ENCODE data around the gene METAP1D. TPM values are rescaled to one million over a fixed set of nuclear protein-coding genes. Genes with fewer than 3 reads are reported as not detected.

The METAP1D gene
- total RNA-seq, 1 donor from 2014 or later = 8.2 TPM

DNA sequence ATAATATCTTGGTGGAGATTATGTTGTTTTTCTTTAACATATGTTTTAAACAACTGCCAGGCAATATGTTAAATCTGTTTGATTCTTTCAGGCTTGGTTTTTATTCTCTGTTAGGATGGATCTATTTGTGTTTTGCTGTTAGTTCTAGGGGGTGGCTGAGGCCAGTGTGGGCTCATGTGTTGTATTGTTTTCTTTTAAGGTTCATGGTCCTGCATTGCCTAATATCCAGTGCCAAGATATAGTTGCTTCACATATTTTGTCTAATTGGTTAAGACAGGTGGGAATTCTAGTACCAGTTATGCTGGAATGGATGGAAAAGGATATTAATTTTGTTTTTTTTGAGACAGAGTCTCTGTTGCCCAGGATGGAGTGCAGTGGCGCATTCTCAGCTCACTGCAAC is 7.6 kb downstream of the METAP1D start:
- peaks cover 2% of the 10 kb centered on the region for H3K27me3 Mint-ChIP-seq (ENCODE audit: insufficient read depth, low read depth)
- Histone ChIP-seq H3K4me1 (no peaks in the 10 kb centered on the region), H2AFZ (replicated peaks) (no peak overlapping the region), H4K20me1 (ENCODE audit: low read depth) (no peaks in the 10 kb centered on the region), H3K4me3 (no peak overlapping the region), H3K9me3 (ENCODE audit: low read depth) (no peaks in the 10 kb centered on the region), H3K4me2 (no peak overlapping the region), H3K9ac (no peak overlapping the region), H3K27me3 (no peaks in the 10 kb centered on the region), H3F3A (ENCODE audit: low read depth) (no peaks in the 10 kb centered on the region), H3K79me2 (ENCODE audit: low read depth) (no peaks in the 10 kb centered on the region), H3K27ac (no peak overlapping the region), H3K36me3 (no peaks in the 10 kb centered on the region)
- TF ChIP-seq EZH2 (IDR thresholded peaks at IDR 0.05) = no peak
- H3K27ac Mint-ChIP-seq = no peak overlapping the region
- no peak for DNase-seq (ENCODE audit: low spot score)
- H3K4me1 Mint-ChIP-seq = peaks cover 3% of the 10 kb centered on the region
- no peak overlapping the region for H3K4me3 Mint-ChIP-seq
- peaks cover 2% of the 10 kb centered on the region for H3K9me3 Mint-ChIP-seq
- peaks cover 5% of the 10 kb centered on the region for H3K36me3 Mint-ChIP-seq

DNA sequence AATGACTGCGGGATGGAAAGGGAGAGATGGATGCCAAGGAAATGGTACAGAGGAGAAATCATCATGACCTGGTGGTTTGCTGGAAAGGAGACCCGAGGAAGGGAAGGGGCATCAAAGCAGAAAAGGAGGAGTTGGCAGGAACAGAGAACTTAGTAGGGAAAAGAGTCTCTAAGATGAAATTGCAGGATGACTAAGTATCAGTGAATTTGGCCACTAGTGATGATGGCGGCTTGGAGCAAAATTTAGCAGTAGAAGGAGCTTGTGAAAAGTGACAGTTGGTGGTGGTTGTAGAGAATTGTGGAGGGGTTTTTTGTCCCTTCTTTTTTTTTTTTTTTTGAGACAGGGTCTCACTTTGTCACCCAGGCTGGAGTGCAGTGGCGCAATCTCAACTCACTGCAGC is 10.1 kb downstream of the METAP1D start:
- Mint-ChIP-seq H3K27ac (no peak overlapping the region), H3K36me3 (peaks cover 3% of the 10 kb centered on the region), H3K27me3 (ENCODE audit: insufficient read depth, low read depth) (peaks cover 2% of the 10 kb centered on the region), H3K4me3 (no peak overlapping the region), H3K4me1 (peaks cover 15% of the 10 kb centered on the region), H3K9me3 (peaks cover 2% of the 10 kb centered on the region)
- TF ChIP-seq, protein P1, sequence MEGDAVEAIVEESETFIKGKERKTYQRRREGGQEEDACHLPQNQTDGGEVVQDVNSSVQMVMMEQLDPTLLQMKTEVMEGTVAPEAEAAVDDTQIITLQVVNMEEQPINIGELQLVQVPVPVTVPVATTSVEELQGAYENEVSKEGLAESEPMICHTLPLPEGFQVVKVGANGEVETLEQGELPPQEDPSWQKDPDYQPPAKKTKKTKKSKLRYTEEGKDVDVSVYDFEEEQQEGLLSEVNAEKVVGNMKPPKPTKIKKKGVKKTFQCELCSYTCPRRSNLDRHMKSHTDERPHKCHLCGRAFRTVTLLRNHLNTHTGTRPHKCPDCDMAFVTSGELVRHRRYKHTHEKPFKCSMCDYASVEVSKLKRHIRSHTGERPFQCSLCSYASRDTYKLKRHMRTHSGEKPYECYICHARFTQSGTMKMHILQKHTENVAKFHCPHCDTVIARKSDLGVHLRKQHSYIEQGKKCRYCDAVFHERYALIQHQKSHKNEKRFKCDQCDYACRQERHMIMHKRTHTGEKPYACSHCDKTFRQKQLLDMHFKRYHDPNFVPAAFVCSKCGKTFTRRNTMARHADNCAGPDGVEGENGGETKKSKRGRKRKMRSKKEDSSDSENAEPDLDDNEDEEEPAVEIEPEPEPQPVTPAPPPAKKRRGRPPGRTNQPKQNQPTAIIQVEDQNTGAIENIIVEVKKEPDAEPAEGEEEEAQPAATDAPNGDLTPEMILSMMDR (IDR thresholded peaks at IDR 0.05) = no peak
- no peak for TF ChIP-seq EZH2phosphoT487 (IDR thresholded peaks at IDR 0.05)
- TF ChIP-seq EZH2 (IDR thresholded peaks at IDR 0.05) = no peak
- Histone ChIP-seq H3K4me3 (no peak overlapping the region), H3K9me3 (ENCODE audit: low read depth) (no peaks in the 10 kb centered on the region), H2AFZ (replicated peaks) (no peak overlapping the region), H3K79me2 (ENCODE audit: low read depth) (no peaks in the 10 kb centered on the region), H3K27me3 (no peaks in the 10 kb centered on the region), H3K4me1 (no peaks in the 10 kb centered on the region), H3K36me3 (no peaks in the 10 kb centered on the region), H4K20me1 (ENCODE audit: low read depth) (no peaks in the 10 kb centered on the region), H3K27ac (no peak overlapping the region), H3F3A (ENCODE audit: low read depth) (no peaks in the 10 kb centered on the region), H3K9ac (no peak overlapping the region), H3K4me2 (no peak overlapping the region)
- no peak for DNase-seq (ENCODE audit: low spot score)

DNA sequence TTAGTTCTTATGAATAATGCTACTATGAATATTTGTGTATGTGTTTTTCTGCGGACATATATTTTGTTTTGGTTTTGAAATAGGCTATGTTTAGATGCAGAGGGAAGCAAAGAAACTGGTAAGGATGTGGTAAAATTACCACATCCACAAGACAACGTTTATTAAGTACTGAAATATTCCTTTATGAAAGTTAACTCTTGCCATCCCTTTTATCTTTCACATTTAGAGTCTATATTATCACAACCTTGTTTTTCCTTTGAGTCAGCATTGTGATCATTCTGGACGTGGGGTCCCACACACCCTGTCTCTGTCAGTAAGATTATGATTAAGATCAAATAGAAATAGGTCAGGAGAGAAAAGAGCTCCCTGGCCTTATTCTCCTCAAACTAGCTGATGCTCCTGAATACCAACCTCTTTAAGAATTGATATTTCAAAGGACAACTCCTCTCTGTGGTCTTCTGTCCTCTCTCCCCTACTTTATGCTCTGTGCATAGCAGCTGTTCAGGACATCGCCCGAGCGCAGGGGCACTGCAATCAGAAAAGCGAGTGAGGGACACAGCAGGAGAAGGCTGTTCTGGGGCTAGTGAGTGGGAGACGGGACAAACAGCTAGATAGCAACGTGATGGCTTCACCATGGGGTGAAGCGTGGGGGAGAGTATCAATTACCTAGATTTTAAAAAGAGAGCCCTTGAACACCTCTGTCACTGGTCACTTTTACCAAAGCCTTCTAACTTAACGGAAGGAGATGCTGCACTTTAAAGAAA is 12.2 kb downstream of the METAP1D start:
- H3K27ac ChIP-seq = no peak overlapping the region
- Mint-ChIP-seq H3K27me3 (ENCODE audit: insufficient read depth, low read depth) (peaks cover 2% of the 10 kb centered on the region), H3K4me1 (peaks cover 15% of the 10 kb centered on the region), H3K4me3 (no peak overlapping the region), H3K9me3 (no peaks in the 10 kb centered on the region), H3K27ac (no peak overlapping the region), H3K36me3 (no peaks in the 10 kb centered on the region)
- no peak for DNase-seq (ENCODE audit: low spot score)
- no peaks in the 10 kb centered on the region for H3K4me1 ChIP-seq
- H3K79me2 ChIP-seq (ENCODE audit: low read depth) = no peaks in the 10 kb centered on the region
- no peaks in the 10 kb centered on the region for H3K36me3 ChIP-seq
- H3F3A ChIP-seq (ENCODE audit: low read depth) = no peaks in the 10 kb centered on the region
- H3K9me3 ChIP-seq (ENCODE audit: low read depth) = no peaks in the 10 kb centered on the region
- no peak for TF ChIP-seq EZH2 (IDR thresholded peaks at IDR 0.05)
- TF ChIP-seq, protein P1 (IDR thresholded peaks at IDR 0.05) = no peak
- no peak for TF ChIP-seq EZH2phosphoT487 (IDR thresholded peaks at IDR 0.05)
- H3K4me2 ChIP-seq = no peak overlapping the region
- H3K27me3 ChIP-seq = no peaks in the 10 kb centered on the region
- H2AFZ ChIP-seq (replicated peaks) = no peak overlapping the region
- H3K9ac ChIP-seq = no peak overlapping the region
- H4K20me1 ChIP-seq (ENCODE audit: low read depth) = no peaks in the 10 kb centered on the region
- H3K4me3 ChIP-seq = no peak overlapping the region

DNA sequence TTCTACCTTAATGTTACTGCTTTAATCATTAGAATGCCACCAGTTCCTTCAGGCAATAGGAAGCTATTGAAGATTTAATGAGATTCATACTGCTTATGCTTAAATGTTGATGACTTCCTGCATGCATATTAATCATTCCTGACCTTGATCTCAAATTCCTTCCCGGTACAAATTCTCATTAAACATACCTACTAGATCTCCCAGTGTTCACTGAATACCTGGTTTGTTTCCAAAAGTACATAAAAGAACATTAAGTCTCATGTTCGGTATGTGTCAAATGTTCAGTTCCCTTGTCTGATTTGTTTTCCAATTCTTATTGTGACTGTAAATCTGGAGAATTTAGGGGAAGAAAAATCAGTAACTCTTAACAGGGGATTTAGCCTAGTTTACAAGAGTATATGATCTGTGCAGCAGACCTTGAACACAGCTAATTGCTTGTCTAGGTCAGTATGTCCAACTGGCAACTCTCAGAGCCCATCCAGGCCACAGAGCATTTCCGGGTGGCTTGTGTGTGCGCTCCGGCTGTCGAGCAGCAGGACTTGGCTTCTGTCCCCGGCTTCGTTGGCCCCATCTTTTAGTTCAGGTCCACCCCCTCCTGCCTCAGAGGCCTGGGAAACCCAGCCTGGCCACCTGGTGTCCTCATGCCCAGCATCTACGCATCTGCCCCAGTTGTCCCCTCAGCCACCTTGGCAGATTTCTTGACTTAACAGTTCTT is 13.1 kb downstream of the METAP1D start:
- Mint-ChIP-seq H3K9me3 (no peaks in the 10 kb centered on the region), H3K4me1 (peaks cover 15% of the 10 kb centered on the region), H3K27me3 (ENCODE audit: insufficient read depth, low read depth) (peaks cover 2% of the 10 kb centered on the region), H3K27ac (no peak overlapping the region), H3K4me3 (no peak overlapping the region), H3K36me3 (no peaks in the 10 kb centered on the region)
- DNase-seq (ENCODE audit: low spot score) = peak; percentile 18
- H3K36me3 ChIP-seq = no peaks in the 10 kb centered on the region
- no peaks in the 10 kb centered on the region for H3K27me3 ChIP-seq
- no peak overlapping the region for H3K9ac ChIP-seq
- no peaks in the 10 kb centered on the region for H3K9me3 ChIP-seq (ENCODE audit: low read depth)
- no peak overlapping the region for H3K4me2 ChIP-seq
- no peak overlapping the region for H3K4me3 ChIP-seq
- no peaks in the 10 kb centered on the region for H4K20me1 ChIP-seq (ENCODE audit: low read depth)
- no peaks in the 10 kb centered on the region for H3F3A ChIP-seq (ENCODE audit: low read depth)
- TF ChIP-seq EZH2 (IDR thresholded peaks at IDR 0.05) (no peak), EZH2phosphoT487 (IDR thresholded peaks at IDR 0.05) (no peak)
- TF ChIP-seq, protein P1 (IDR thresholded peaks at IDR 0.05) = no peak
- no peak overlapping the region for H3K27ac ChIP-seq
- no peaks in the 10 kb centered on the region for H3K4me1 ChIP-seq
- H3K79me2 ChIP-seq (ENCODE audit: low read depth) = no peaks in the 10 kb centered on the region
- H2AFZ ChIP-seq (replicated peaks) = no peak overlapping the region

Measured in neural progenitor cell (in vitro differentiated cells).